NOMO-1 treated with DMSO at 0.1 percent for 48 hours (cell line): ENCODE results near the gene FLNB.
A peak's percentile ranks its signal among the peaks of the same experiment; 100 is the strongest.

Experiments used
- DNase-seq: peaks from one replicate; lab custom pipeline; 2025; ENCODE audit not compliant: unreplicated experiment; lab: John Stamatoyannopoulos, UW

FLNB gene

DNA sequence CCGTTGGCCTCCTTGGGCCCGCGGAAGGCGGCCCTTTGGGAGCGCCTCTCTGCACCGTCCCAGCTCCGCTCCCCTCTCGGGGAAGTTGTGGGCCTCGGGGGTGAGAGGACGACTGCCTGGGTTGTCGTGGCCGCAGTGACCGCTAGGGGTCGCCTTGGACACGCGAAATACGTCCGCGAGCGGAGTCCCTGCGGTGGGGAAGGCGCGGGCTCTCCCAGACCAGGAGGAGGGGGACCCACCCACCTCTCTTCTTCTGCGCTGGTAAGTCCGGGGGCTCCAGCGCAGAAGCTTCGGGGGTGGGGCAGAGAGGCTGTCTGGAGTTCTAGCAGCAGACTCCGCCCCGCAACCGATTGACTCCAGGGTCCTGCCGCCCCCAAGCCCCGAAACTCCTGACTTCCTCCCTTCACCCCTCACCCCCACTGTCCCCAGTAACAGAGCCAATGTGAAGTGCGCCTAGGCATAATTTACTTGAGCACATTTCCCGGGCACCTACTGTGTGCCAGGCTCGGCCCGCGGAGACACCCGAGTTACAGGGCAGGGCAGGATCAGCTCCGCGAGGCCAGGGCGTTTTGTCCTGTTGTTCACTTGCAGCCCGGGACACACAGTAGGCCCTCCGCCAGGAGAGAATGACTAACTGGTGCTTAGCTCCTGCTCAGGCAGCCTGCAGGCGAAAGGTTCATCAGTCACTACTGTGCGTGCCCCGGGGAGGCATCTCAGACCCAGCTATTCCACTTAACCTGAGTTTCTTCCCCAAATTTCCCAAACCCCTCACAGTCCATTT is 169.7 kb downstream of the FLNB start:
- DNase-seq = peak; percentile 72

DNA sequence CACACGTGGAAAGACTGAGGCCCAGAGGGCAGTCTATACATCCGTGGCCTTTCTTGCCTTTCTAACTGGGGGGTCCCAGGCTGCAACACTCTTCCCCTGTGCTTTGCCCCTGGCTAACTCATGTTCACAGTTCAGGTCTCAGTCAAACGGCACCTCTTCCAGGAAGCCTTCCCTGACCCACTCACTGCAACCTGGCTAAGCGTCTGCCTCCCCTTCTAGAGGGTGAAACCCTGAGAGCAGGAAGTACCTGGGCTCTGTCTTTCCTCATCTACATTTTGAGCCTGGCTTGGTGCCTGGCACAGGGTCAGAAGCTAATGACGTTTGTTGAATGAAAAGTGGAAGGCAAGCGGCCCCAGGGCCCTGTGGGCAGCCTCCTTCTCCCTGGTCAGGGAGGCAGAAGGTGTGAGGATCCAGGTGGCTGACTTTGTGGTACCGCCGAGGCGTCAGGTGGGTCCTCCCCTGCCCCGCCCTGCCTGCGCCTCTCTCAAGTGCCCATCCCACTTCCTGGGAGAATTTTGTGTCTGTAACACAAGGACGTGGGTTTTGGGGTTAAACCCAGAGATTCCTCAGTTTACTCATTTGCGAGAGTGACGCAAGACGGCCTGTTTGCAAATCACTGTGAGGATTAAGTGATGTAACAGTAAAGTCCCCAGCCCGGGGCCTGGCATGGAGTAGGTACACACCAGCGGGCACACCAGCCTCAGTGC is 170.5 kb downstream of the FLNB start:
- no peak for DNase-seq

DNA sequence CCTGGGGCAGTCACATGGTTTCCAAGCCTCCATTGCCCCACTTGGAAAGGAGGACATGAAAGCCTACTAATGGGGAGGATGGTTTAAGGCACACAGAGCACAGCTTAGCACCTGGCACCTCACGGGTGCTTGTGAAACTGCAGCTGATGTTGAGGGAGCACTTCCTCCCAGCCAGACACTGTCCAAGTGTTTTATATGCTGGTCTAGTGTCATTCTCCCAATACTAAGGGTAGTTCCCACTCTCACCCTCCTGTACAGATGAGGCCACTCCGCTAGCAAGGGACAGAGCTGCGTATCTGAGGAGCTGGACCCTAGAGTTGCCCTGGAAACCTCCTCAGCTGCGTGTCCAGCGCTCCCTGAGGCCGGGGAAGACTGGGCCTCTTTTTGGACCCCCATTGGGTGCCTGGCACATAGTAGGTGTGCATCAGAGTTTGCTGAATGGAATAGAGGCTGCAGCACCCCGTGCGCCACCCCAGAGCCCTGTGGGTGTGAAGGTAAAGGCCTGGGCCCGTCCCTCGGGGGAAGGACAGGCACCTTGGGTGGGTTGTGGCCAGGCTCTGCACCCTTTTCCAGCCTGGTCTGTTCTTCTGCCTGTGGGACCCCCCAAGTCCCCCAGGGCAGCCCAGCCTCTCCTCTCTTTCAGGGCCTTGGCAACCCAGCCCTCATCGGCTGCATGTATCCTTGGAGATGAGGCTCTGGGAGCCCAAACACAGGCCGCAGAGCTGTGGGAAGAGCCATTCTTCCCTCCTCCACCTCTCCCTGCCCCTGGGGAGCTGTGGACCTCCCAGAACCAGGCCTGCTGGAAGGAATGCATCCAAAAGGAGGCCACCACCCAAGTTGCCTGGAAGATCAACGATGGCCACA is 171.2 kb downstream of the FLNB start:
- DNase-seq = no peak

DNA sequence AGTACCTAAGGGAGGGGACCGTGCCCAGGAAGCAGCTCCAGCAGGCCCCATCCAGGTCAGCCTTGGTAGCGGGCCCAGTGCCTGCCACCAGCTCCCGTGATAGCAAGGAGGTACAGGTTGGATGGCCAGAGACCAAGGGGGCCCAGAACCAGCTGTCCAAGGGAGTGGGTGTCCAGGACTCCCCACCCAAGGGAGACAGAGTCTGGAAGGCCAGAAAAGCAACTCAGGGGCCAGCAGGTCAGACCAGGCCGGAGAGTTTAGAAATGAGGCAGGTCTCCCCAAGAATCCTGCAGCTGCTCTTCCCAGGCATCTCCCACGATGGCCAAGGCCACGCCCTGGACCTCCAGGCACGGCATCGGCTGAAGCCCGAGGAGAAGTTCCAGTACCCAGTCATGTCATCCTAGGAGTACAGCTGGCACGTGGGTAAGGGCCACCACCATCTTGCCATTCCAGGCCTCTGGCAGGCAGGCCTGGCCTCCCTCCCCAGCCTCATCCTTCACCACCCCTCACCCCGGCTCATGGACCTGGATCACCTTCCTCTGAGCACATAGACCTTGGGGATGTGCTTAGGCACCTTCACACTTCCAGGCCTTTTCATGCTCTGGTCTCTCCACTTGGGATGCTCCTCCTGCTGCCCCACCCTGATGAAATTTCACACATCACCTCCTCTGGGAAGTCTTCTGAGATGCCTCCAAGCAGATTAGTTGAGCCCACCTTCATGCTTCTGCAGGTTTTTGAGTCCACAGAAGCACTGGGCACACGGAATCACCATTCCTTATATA is 172.1 kb downstream of the FLNB start:
- DNase-seq = no peak

DNA sequence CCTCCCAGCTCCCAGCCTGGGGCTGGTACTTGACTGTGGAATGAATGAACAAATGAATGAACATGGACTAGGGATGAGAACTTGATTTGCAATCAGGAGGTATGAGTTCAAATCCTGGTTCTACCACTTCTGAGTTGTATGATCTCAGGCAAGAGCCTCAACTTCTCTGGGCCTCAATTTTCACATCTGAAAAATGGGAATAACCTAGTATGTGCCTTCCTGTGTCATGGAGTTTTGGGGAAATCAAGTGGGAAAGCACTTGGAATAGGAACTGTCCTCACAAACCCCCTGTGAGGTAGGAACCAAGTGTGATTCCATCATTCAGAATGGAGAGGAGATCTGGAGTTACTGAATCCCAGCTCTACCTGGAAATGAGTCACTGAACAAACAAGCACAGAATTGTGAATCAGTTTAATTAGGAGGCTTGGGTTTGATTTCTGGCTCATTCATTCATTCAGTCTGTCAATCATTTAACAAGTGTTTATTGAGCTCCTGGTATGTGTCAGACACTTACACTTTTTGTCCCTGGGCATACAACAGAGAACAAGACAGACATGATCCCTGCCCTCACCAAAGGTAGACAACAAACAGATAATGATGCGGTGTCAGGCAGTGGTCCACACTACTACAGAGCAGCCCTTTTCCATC is 172.8 kb downstream of the FLNB start:
- DNase-seq = no peak

DNA sequence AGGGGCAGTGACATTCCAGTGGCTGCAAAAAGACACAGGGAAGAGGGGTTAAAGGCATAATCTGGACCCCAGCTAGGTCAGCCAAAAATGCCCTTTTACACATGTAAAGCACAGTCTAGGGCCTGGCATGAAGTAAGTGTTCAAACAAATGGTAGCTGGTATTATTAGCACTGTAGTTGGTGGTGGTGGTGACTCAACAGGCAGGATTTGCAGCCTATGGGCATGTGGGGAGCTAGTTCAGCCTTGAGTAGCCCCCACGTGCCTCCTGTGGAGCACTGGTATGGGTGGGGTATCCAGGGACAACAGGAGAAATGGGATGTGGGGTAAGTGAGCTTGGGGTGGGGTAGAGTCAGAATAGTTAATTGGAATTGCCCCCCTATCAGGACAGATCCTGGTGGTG is 175.0 kb downstream of the FLNB start:
- DNase-seq = no peak

DNA sequence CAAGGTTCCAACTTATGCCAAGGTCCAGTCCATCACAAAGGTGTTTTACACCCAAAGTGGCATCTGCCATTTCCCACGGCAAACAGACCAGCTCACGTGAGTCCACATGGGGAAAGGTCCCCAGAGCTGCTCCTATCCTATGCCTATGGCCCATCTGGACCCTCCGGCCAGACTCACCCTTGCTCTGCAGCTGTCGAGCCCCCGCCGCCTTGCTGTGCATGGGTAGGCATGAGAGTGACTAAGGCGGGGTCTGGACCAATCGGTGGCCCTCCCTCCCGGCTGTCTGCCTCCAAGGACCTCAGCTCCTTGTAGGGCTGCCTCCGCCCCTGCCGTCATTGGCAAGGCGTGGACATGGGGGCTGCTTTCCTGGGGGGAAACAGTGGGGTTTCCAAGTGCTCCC is 175.7 kb downstream of the FLNB start:
- no peak for DNase-seq

DNA sequence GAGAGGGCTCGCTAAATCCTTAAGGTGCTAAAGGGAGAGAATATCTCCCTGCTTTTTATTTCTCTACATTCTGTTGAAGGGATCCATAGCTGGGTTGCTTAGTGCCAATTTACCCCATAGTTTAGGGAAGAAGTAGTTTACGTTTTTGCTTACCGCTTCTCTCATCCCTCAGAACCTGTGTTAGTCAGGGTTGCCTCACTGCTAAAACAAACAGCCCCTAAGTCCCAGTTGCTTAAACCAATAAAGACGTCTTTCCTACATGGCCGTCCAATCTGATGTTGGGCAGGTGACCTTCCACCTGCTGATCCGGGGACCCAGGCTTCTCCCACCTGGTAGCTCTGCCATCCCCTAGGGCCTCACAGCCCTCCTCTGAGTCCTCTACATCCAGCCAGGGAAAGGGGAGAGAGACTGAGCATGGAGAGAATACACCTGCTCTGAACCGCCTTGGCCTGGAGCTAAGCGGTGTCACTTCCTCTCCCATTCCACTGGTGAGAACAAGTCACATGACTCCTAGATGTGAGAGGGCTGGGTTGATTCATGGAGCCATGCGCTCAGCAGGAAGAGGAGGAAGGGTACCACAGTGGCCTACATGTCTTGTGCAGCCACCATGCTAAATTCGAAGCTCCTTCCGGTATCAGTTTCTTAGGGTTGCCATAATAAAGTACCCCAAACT is 176.2 kb downstream of the FLNB start:
- no peak for DNase-seq

DNA sequence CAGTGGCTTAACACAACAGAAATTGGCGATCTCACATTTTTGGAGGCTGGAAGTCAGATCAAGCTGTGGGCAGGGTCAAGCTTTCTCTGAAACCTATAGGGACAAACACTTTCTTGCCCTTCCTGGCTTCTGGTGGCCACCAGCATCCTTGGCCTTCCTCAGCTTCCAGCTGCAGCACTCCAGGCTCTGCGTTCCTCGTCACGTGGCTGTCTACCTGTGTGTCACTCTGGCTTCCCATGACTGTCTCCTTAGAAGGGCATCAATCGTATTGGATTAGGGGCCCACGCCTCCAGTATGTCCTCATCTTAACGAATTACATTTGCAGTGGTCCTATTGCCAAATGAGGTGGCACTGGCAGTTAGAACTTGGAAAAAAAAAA is 176.7 kb downstream of the FLNB start:
- no peak for DNase-seq

DNA sequence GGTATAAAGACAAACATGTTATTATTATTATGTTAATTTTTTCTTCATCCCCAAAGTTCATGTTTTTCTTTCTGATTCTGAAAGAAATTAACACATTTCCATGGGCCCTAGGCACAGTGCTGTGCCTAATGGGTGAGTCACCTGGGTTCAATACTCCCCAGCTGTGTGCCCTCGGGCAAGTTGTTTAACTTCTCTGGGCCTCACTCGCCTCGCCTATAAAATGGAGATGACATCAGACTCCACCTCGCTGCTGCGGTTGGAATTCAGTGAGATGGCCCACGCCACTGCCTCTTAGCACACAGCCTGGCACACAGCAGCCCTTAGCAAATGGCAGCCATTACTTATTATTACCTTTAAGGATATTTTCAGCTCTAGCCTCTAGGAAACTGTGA is 179.9 kb downstream of the FLNB start:
- no peak for DNase-seq

DNA sequence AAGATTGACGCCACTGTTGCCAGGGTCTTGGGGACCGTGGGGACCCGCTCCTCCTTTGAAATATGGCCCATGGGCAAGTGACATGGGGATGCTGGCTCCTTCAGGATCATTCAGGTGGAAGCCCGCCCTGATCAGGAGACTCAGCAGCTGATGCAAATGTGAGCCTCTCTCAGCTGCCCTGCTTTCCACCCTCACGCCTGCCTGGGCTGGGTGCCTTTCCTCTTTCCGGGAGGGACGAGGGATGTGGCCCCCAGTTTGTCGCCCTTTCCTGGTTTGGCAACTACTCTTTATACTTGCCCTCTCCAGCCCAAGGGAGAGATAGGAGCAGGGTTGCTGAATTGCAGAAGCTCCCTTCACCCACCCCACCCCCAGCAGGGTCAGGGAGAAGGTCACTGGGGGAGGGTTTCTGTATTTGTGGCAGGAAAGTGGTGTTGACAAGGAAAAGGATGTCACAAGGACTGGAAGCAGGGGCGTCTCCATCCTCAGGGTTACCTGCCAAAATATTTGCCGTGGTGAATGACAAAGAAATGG is 180.8 kb downstream of the FLNB start:
- no peak for DNase-seq

DNA sequence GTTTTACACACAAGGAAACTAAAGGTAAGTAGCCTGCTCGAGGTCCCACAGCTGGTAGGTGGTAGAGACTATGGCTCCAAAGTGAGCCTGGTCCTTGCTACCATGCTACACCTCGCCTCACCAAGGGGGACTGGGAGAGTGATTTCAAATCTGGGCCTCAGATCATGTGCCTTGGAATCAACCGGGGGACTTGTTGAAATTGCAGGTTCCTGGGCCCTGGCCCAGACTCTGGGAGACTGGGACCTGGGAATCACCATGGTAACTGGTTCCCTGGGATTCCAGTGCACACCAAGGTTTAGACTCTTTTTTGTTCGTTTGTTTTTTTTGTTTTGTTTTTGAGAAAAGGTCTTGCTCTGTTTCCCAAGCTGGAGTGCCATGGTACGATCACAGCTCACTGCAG is 181.5 kb downstream of the FLNB start:
- no peak for DNase-seq

DNA sequence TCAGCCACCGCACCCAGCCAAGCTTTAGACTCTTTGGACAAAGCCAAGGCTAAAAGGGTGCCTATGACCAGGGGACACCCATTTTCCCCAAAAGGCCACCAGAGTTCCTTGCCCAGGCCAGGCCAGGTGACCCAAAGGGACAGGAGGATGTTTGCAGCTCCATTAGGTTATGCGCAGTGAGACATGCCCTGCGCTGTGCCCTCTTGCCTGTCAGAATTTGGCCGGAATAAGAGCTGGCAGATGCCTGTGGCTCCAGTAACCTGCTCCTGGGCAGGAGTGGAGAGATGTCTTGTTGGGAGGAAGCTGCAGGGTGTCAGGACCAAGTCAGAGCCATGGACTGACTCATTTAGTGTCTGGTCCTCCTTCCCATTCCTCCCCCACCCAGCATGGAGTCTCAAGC is 182.1 kb downstream of the FLNB start:
- no peak for DNase-seq

DNA sequence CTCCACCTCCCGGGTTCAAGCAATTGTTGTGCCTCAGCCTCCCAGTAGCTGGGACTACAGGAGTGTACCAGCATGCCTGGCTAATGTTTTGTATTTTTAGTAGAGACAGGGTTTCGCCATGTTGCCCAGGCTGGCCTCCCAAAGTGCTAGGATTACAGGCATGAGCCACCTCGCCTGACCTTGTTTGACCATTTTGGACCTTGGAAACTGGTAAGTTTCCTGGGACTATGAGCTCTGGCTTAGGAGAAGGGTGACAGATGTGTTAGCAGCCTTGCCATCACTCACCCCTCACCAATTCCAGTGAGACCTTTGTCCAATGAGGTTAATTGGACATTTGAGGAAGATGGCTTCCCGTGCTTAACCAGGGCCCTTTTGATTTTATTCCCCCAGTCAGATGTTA is 182.7 kb downstream of the FLNB start:
- no peak for DNase-seq

DNA sequence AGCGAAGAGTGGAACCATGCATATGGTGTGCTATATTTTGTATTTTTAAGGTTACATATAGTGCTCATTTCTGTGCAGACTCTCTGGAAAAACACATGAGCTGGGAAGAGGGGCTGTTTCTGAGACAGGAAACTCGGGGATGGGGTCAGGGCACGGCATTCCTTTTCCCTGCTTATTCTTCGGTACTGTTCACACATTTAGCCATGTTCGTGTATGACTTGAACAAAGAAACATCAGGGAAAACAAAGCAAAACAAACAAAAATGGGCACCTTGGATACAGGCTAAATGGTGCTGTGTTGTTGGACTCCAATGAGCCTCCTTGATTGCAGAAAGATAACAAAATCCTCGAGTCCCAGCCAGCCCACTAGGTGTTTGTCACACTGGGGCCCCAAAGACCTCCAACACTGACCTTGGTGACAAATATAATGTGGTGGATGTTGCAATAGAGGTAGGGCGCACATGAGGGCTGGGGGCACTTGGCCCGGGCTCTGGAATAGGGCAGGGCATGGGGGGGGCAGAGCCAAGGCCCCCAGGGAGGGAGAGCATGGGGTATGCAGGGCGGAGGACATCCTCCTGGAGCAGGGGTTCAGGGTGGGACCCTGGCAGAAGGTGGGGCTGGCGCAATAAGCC is 183.3 kb downstream of the FLNB start:
- no peak for DNase-seq

DNA sequence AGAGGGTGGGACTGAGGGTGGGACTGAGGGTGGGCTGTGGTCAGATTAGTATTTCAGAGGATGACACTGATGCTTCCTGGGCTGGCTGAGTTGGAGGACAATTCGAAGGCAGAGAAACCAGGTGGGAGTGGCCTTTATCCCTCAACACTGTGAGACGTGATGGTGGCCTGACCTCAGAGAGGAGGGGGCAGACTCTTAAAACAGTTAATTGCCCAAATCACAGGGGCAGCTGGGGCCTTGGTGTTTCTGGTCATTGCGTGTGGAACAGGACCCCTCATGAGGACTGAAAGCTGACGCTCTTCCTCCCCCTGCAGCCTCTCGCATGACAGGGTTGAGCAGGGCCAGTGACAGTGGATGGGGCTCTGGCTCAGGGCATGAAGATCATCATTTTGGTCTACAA is 183.8 kb downstream of the FLNB start:
- DNase-seq = no peak

DNA sequence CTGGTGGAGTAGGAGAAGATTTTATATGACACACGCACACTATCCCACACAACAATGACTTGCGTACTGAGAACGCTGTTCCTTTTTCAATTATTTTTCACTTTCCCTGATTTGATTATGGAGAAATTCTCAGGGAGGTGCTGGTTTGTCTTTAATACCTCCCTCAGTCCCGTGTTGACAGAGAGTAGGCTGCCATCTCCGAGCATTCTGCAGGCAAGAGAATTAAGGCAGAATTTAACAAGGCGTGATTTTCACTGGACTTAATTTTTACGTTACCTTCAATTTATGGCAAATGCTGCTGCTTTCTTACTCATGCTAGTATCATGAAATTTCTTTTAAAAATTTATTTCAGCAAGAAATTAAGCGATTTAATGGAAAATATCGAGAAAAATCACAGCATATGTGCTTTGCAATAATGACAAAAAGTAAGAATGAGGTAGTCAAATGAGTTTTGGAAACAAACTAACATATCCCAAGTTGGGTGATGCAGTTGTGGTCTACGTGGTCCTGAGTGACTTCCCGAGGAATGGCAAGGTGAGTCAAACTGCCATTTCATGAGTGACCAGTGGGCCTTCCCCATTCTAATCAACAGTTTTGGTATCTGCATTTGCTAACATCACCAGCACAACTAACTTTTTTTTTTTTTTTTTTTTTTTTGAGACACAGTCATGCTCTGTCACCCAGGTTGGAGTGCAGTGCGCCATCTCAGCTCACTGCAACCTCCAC is 185.6 kb downstream of the FLNB start:
- DNase-seq = no peak

DNA sequence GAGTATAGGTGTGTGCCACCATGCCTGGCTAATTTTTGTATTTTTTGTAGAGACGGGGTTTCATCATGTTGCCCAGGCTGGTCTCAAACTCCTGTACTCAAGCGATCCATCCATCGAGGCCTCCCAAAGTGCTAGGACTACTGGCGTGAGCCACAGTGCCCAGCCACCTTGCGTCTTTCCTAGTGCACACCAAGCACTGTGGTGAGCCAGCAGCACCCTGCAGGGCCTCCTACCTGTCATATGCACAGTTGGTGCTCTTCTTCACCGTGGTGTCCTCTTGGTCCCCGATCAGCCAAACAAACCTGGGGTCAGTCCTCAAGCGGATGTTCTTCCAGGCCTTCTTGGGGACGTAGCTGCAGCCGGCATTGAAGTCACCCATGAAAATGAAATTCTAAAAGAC is 189.4 kb downstream of the FLNB start:
- no peak for DNase-seq

DNA sequence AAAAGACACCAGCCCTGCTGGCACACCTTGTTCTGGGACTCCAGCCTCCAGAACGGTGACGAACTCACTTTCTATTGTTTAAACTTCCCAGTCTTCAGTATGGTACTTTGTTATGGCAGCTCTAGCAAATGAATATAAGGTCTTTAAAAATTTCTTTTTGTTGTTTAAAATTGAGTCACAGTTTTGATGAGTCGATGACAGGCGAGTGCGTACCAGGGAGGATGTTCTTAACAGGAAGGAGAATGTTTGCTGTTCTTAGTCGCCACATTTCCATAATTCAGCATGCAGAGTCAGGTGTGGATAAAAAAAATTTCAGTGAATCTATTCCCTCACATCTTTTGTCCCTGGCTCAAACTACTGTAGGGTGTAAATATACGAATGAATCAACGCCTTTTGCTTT is 190.1 kb downstream of the FLNB start:
- DNase-seq = no peak
